Measurements from ENCODE around the gene TMPRSS5.
A peak's percentile ranks its signal among the peaks of the same experiment; 100 is the strongest.
"Not testable (repeated sequence)": the region's sequence is repeated elsewhere in the genome, so short reads cannot be mapped to it uniquely, and the experiment has no call there.

Gene TMPRSS5

DNA sequence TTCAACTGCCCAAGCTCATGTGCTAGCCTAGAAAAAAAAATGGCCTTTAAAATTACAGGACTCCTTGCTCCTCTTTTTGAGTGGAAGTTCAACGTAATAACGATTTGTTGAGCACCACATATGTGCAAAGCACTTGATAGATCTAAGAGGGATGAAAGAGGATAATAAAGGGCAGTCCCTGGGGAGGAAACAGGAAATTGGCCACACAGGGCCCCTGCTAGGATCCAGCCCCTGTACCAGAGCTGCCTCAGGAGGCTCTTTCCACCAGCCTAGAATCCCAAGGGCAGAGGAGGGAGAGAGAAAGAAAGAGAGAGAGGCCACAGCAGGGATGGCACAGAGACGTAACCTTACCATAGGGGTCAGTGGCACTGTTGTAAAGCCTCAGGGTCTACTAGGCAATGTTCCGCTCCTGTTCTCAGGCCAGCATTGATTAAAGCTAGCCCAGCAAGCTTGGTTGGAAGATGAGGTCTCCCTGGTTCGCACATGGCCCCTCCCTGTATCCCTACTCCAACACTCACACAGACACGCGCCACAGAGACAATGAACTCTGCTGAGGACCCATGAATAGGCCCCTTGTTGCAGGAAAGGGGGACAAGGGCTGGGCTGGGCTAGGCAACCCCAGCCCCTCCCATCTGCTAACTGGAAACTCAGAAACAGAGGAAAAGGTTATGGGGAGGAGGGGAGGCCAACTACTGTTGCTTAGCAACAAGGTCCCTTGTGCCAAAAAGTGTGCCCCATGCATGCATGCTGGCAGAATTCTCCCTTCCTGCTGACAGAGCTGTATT is at the start of gene TMPRSS5:
Gene TMPRSS5, minus strand, starts transcription at position 438 of the 785 bp plus-strand sequence. Its CDS starts 84 bp downstream, at position 354.
- DNase-seq (ENCODE audit: low spot score), result no peak

DNA sequence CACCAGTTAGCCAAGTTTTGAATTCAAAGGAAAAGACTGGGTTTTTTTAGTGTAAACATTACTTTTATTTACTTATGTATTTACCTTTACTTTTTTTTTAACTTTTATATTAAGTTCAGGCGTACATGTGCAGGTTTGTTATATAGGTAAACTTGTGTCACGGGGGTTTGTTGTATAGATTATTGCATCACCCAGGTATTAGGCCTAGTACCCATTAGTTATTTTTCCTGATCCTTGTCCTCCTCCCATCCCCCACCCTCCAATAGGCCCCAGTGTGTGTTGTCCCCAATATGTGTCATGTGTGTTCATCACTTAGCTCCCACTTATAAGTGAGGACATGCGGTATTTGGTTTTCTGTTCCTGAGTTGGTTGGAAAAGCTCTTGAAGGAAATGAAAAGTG is 46.8 kb upstream of the TMPRSS5 start:
- DNase-seq (ENCODE audit: low spot score), result no peak

DNA sequence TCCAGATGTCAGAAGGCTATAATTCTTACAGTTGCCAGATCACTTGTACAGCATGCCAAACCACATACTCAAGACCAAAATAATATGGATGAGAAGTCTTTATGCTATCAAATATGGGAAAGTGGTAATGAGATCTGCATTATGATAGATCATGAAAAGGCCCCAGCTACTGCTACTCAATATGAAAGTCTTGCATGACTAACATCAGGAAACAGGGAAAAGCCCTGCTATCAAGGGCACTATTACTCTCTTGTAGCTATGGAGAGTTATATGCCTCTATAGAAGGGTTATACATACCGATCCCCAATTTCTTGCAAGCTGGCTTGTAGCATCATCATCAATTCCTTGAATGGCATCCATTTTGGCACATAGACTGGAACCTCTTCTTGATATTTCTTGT is 30.2 kb upstream of the TMPRSS5 start:
- no peak for DNase-seq (ENCODE audit: low spot score)

DNA sequence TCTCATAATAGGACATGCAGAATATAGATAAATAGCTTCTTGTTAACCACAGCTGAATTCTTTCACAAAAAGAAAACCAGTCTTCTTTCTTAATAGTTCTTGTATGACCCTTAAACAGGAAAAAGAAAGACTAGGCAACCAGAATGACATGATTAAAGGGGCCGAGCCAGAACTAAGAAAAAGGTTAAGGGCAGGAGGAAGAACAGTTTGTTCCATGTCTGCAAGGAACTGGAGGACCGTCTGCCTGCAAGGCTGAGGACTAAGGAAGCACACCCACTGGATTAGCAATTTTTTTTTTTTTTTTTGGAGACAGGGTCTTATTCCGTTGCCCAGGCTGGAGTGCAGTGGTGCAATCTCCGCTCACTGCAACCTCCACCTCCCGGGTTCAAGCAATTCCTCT is 26.0 kb upstream of the TMPRSS5 start:
- DNase-seq (ENCODE audit: low spot score), result no peak

DNA sequence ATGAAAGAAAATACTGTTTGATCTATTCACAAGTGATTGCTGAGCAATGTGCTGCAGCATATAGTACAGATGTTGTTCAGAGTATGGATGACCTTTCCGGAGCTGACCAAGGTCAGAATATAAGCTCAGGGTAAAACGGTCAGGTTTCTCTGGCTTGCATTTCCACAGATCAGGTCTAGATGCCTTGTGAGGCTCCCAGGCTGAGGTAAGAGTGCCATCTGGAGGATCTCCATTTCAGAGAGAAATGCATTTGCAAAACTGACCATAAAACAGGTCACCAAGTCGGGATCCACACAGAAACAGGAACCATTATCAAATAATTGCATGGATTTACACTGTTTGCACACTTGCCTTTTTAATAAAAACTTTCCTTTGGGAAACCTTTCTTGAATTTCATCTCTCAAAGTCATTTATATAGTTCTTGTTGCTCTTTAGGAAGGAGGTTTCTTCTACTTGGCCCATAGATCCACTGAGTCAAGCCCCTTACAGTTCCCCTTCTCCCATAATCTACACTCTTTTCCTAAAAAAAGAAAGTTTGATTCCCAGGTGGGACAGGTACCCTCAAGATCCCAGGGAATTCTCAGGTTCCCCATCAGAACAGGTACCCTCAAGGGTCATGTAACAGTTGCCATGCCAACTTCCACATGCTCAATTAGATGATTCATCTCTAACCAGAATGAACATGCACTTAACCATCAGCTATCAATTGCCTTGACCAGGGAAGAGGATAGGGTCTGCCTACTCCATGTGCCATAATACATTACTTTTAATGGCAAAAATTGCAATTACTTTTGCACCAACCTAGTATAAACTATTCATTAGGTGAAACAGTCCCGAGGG is 25.0 kb upstream of the TMPRSS5 start:
- DNase-seq (ENCODE audit: low spot score), result peak; percentile 77

DNA sequence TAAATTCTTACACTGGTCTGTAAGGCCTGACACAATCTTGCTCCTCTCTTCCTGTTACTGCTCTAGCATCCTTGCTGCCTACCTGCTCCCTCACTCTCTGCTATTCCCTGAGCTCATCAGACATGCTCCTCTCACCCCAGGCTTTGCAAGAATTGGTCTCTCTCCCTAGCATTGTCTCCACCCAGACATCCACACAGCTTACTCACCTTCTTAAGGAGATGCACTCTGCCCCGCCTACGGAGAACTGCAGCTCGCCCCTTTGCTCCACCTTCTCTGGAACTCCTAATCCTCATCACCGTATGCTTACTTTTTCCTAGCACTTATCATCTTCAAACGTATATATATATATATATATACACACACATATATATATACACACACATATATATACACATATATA is 23.3 kb upstream of the TMPRSS5 start:
- DNase-seq (ENCODE audit: low spot score), result no peak

DNA sequence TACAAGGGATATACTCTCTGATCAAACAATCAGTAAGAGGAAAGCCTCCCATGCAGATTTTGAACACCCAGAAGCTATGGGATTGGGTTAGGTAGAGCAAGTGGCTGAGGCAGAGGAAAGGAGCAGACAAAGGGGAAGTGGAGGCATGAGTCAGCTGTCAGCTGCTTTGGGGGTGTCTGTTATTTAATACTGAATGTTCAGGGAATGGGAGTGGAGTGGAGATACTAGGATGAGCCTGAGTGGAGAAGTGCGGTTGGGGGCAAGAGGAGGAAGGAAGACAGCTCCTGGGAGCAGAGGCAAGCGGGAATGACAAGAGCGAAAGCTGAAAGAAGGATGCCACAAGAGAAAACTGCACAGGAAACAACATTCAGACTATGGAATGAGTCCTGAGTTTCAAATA is 22.7 kb upstream of the TMPRSS5 start:
- no peak for DNase-seq (ENCODE audit: low spot score)

DNA sequence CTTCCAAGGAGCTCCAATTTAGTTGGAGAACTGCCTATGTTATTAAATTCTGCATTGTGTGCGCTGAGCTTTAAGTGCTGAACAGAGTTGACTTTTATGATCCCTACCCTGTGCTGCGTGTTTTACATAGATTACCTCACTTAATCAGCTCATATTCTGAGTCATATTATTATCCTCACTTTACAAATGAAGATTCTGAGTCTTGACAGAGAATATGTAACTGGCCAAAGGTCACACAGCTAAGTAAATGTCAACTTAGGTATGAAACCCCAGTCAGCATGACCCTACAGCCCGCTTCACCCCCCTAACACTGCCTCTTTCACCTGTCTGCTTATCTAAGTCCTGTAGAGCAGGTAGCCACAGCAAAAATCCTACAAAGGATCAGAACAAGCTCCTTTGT is 19.8 kb upstream of the TMPRSS5 start:
- DNase-seq (ENCODE audit: low spot score), result no peak

DNA sequence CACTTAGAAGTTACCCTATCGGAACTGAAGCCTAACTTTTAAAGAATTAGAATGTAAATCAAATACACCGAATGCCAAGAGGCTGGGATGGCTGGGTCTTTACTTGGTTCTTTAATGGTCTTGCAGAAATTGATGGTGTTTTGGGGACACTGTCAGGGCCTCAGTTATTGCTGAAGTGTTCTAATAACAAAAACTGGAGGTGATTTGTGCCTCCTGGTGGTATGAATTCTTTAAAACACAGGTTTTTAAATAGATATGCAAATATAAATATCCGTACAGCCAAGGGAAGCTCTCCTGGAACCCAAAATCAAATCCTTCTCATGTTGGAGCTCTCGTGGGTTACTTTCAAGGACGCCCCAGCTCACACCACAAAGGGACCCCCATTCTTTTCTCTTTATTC is 19.3 kb upstream of the TMPRSS5 start:
- no peak for DNase-seq (ENCODE audit: low spot score)

DNA sequence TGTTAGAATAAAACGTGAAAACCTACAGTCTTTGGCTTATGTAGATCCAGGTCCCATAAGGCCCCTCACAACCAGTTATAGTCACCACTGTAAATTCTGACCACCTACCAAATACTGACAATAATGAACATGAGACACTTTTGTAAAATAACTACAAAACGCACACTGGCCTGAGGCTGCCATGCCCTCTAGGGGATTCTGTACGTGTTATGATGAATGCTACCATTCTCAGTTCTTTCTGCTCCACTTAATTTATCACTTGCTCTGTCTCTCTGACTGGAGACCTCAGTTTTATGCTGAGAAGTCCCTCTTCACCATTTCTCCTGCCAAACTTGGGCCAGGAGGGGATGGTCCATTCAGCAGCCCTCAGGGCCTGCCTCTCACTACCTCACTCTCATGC is 18.7 kb upstream of the TMPRSS5 start:
- DNase-seq (ENCODE audit: low spot score), result no peak

DNA sequence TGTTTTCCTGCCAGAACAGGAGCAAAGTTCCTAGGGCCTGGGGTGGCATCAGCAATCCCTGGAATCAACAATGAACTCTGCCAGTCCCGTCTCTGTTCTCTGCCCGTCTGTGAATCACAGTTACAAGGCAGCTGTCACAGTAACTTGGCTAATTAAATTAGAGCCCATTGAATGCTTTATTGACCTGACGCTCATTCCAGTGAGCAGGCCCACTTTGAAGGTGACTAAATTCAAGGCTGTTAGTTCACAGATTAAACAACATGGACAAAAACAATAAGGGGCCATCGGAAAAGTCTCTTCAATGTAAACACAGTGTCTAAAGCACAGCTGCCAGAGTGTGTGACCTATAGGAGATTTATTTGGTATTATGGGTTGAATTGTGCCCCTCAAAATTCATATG is 17.7 kb upstream of the TMPRSS5 start:
- no peak for DNase-seq (ENCODE audit: low spot score)

DNA sequence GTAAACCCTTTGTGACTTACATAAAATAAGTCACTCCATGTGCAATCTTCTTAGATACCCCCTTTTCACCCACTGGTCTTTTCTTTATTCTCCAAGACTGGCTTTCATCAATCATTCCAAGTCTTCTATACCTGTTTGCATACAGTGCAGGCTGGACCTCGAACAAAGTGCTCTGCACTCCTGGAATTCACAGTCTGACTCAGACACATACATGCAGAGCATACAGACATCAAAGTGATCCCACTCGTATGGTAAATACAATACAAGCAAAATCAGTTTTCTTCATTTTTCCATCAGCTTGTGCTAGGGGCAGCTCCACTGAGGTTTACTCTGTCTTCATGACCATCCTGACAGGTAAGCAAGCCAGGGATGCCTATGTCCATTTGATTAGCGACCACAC is 16.8 kb upstream of the TMPRSS5 start:
- DNase-seq (ENCODE audit: low spot score), result no peak

DNA sequence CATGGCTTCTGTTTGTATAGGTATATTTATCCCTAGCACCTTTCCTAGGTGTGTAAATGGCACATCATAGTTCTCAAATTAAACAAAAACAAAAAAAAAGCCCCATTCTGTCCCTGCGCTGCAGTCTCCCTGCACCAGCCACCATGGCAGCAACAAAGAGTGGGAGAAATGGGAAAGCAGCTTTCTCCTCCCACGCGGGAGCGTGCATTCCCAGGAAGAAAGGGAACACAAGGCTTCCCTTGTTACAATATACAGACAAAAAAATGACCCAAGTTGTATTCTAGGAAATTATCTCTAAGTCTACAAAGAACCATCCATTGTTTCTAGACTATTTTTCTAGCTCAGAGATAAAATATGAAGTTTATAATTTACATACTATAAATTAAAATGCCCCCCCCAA is 16.1 kb upstream of the TMPRSS5 start:
- no peak for DNase-seq (ENCODE audit: low spot score)

DNA sequence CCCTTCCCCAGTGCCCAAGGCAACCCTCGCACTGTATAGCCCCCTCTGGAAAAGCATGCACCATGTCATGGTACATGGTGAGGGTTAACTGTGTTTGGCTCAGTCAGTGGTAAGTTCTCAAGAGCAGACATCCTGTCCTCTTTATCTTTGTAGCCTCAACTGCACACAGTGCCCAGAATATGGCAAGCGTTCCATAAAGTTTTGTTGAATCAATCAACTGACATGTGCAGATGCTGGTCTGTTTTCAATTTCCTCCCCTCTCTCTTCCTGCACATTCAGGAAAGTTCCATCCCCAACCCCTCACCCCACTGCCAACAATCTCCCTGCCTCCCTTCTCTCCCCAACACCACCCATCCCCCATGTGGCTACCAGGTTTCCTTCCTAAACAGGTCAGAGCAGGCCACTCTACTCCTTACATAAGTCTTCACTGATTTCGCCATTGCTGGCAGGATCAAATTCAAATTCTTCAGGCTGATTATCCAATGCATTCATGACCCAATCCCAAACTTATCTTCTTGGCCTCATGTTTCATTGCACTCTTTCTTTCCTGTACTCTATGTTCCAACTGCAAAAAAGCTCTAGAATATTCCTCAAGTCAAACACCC is 15.5 kb upstream of the TMPRSS5 start:
- DNase-seq (ENCODE audit: low spot score), result no peak

DNA sequence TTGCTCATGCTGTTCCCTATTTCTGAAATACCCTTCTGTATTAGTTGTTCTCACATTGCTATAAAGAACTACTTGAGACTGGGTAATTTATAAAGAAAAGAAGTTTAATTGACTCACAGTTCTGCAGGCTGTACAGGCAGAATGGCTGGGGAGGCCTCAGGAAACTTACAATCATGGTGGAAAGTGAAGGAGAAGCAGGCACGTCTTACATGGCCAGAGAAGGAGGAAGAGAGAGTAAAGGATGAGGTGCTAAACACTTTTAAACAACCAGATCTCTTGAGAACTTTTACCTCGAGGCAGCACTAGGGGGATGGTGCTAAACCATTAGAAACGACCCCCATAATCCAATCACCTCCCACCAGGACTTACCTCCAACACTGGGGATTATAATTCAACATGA is 14.4 kb upstream of the TMPRSS5 start:
- not testable (repeated sequence) for DNase-seq (ENCODE audit: low spot score)

DNA sequence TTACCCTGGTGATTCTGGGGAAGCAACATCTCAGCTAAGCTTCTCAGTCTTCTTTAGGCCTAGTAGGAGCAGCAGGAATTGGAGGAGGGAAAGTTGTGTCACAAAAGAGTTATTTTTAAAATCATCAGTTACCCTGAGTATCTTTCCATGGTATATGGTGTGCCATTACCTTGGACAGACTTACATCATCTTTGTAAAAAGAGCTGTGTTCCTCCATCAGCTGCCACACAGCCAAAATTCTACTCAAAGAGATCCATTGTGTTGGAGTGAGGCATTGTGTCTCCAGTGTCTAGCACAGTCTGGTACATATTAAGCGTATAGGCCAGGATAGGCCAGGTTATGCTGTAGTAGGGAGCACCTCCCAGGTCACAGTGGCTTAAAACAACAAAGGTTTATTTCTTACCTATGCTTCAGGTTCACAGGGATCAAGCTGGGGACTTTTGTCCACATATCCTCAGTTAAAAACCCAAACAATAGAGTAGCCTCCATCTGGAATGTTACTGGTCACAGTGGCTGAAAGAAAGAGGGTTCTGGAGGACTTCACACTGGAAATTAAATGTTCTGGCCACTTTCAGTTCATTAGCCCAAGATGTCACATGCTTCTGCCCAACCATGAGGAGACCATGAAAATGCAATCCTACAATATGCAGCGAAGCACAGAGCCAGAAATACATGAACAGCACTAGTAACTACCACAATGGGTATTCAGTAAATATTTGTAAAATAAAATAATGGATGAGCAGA is 9.9 kb upstream of the TMPRSS5 start:
- no peak for DNase-seq (ENCODE audit: low spot score)

DNA sequence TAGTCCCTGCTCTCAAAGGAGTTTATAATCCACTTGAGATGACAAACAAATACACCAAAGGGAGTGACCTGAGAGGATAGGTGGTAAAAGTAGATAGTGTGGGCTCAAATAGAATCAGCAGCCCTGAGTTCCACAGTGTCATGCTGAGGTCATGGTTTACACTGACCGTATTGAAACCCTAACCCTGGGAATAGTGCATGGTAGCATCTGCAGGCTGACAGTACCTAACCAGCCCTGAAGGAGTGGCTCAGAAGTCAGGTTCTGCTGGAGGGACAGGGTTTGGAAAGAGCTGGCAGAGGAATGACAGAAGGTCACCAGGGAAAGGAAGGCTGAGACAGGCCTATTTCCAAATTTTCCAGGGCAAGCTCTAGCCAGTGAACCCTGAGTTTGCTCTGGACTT is 9.2 kb upstream of the TMPRSS5 start:
- no peak for DNase-seq (ENCODE audit: low spot score)

DNA sequence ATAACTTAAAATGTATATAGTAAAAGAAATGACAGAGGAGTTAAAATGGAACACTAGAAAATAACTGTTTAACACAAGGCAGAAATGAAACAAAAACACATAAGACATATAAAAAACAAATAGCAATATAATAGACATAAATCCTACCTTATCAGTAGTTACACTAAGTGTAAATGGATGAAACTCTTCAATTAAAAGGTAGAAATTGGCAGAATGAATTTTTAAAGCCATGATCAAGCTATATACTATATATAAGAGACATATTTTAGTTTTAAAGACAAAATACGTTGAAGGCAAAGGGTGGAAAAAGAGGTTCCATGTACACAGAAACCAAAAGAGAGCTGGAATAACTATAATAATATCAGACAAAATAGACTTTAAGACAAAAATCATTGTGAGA is 4.9 kb upstream of the TMPRSS5 start:
- no peak for DNase-seq (ENCODE audit: low spot score)

DNA sequence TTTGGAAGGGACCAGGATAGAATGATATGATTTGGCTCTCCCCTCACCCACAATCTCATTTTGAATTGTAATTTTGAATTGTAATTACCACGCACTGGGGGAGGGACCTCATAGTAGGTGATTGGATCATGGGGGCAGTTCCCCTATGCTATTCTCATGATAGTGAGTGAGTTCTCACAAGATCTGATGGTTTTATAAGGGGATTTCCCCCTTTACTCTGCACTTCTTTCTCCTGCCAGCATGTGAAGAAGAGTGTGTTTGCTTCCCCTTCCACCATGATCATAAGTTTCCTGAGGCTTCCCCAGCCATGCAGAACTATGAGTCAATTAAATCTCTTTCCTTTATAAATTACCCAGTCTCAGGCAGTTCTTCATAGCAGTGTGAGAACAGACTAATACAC is 2.6 kb downstream of the TMPRSS5 start:
- DNase-seq (ENCODE audit: low spot score), result not testable (repeated sequence)

DNA sequence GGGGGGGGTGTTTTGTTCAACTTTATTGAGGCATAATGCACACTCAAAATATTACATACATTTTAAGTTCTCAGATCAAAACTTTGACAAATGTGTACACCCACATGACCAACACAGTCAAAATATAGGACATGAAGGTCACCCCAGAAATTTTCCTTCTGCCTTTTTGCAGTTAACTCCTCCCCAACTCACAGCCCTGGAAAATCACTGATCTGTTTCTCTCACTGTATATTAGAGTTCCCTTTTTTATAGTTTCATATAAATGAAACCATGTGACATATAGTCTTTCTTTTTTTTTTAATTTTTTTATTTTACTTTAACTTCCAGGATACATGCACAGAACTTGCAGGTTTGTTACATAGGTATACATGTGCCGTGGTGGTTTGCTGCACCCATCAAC is 4.6 kb downstream of the TMPRSS5 start:
- DNase-seq (ENCODE audit: low spot score), result no peak

DNA sequence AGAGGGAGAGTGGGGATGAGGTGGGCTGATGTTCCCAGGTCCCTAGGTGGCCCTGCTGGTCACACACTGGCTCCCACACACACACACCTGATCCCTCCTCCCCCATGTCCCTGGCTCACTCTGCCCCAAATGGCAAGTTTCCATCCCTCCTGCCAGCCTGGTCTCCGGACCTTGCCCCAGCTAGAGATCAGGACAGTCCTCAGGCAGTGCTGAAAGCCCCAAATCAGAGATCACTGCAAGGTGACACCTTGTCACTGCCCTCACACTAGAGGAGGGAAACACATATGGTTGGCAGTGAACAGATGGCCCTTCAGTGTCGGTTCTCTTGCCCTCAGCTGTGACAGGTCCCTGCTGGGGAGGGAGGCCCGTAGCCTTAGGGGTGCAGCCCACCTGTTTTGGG is 7.6 kb downstream of the TMPRSS5 start:
- no peak for DNase-seq (ENCODE audit: low spot score)

DNA sequence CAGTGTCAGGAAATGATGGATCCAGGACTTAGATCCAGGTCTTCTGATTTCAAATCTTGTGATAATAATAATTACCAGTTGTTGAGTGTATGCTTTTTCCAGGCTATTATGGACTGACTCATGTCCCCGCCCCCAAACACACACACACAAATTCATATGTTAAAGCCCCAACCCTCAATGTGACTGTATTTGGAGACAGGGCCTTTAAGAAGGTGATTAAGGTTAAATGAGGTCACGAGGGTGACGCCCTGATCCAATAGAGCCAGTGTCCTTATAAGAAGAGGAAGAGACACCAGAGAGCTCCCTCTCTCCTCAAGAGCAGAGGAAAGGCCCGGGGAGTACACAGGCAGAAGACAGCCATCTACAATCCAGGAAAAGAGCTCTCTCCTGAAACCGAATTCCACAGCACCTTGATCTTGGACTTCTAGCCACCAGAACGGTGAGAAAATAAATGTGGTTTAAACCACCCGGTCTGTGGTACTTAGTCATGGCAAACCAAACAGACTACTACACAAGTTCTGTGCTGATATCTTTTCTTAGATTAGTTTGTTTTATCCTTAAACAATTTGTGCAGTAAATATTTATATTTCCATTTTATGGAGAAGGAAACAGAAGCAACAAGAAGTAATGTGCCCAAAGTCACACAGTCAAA is 8.2 kb downstream of the TMPRSS5 start:
- no peak for DNase-seq (ENCODE audit: low spot score)

All from AG20443 (cell line).